Fibroblast of the aortic adventitia (primary cell): ENCODE results near the gene IFNA17. TPM values are rescaled to one million over a fixed set of nuclear protein-coding genes. Genes with fewer than 3 reads are reported as not detected.

Source experiments
- DNase-seq: peaks from one replicate; pipeline ENCODE4 v3.0.0-alpha.2; 2010; ENCODE audit warnings: low read depth
- H3K4me3 ChIP-seq: 2 replicates; pipeline ENCODE4 v1.5.1; 2011; ENCODE audit warnings: low read depth, mild to moderate bottlenecking, control low read depth, low read length, moderate library complexity
- total RNA-seq: library from RNA; depleted of rRNA; stranded (reverse); fragments of >200 nt; gene quantifications from 2 replicates; pipeline ENCODE4 v1.2.3, GENCODE V29; 2012; ENCODE audit warnings: low replicate concordance
- TF ChIP-seq, protein P1 (sequence below): IDR thresholded peaks from 2 replicates; pipeline ENCODE4 v1.5.1; 2011; ENCODE audit warnings: mild to moderate bottlenecking, low read length, control low read depth, inconsistent platforms; ENCODE audit not compliant: insufficient read depth

Gene IFNA17
- not detected in 2 replicates for total RNA-seq

DNA sequence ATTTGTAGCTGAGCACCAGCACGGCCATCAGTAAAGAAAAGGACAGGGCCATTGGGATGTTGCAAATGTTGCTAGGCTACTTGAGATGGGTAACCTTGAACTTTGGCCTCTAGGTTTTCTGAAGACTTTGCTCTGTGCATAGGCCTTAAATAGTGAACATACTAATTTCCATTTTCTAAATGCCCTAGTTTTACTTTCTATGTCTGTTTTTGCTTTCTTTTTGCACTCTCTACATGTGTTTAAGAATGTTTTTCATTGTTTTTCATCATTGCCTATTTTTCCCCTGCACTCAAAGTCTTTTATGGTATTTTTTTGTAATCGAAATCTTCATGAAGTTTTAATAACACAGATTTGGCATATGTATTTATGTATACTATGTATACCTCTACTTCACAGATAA, at the start of gene IFNA17:
Gene IFNA17 (minus strand): TSS at position 101 of the 400 bp plus-strand sequence. CDS start 49 bp downstream, at position 52.
- no peak within 1 kb of the TSS for H3K4me3 ChIP-seq
- TF ChIP-seq, protein P1, sequence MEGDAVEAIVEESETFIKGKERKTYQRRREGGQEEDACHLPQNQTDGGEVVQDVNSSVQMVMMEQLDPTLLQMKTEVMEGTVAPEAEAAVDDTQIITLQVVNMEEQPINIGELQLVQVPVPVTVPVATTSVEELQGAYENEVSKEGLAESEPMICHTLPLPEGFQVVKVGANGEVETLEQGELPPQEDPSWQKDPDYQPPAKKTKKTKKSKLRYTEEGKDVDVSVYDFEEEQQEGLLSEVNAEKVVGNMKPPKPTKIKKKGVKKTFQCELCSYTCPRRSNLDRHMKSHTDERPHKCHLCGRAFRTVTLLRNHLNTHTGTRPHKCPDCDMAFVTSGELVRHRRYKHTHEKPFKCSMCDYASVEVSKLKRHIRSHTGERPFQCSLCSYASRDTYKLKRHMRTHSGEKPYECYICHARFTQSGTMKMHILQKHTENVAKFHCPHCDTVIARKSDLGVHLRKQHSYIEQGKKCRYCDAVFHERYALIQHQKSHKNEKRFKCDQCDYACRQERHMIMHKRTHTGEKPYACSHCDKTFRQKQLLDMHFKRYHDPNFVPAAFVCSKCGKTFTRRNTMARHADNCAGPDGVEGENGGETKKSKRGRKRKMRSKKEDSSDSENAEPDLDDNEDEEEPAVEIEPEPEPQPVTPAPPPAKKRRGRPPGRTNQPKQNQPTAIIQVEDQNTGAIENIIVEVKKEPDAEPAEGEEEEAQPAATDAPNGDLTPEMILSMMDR, result no peak
- DNase-seq, result no peak

DNA sequence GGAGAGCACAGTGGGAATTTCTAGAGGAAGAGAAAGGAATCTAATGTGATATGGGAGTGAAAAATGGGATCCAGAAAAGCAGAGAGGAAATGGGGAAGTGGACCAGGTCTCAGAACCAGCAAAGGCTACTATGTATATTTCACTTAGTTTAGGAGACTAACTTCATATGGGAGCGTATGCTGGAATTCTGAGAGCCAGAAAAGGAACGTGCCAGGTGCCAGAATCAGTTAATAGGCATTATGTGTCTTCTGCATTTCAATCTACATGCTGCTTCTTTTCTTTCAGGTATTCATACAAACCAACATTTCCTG, 40.3 kb upstream of the IFNA17 start:
- TF ChIP-seq, protein P1, result no peak
- DNase-seq, result no peak

GRCh38 chr9:21267485-21268346, 39.7 kb upstream of the IFNA17 start:
- TF ChIP-seq, protein P1, result no peak
- DNase-seq, result no peak
- no peak overlapping the region for H3K4me3 ChIP-seq

More for the DNA sequence above, 40.3 kb upstream of the IFNA17 start:
- H3K4me3 ChIP-seq, result no peak overlapping the region

DNA sequence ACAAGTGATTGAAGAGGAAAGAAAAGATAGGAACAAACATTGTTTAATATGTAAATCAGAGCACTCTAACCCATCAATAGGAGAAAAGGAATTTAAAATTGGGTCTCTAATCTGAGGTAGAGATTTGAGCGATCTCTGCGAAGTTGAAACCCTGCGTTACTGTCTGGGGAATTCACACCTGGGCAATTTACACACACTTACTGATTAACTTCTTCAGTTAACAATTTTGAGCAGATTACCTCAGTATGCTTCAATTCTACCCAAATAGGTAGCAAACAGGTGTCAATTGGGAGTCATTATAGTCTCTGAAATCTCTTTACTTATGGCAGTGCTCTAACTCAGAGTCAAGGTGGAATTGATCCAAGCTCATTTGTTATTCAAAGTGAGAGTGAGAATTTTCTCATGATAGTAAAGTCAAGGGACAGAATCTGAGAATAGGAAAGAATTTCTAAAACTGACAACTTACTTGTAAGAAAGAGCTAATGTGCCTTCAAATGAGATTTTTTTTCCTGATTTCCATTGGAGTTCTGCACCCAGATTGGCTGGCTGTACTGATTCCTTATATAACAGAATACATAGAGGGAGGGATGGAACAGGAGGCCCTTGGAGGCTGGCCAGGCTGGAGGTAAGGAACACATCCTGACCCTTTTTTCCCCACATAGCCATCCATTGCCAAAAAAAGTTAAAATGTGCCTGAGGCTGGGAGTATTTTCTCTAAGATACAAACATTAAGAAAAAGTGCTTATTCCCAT, 38.9 kb upstream of the IFNA17 start:
- H3K4me3 ChIP-seq, result no peak overlapping the region
- TF ChIP-seq, protein P1, result no peak
- DNase-seq, result no peak

GRCh38 chr9:21265421-21266189, 37.6 kb upstream of the IFNA17 start:
- no peak for DNase-seq
- TF ChIP-seq, protein P1, result no peak
- H3K4me3 ChIP-seq, result no peak overlapping the region

DNA sequence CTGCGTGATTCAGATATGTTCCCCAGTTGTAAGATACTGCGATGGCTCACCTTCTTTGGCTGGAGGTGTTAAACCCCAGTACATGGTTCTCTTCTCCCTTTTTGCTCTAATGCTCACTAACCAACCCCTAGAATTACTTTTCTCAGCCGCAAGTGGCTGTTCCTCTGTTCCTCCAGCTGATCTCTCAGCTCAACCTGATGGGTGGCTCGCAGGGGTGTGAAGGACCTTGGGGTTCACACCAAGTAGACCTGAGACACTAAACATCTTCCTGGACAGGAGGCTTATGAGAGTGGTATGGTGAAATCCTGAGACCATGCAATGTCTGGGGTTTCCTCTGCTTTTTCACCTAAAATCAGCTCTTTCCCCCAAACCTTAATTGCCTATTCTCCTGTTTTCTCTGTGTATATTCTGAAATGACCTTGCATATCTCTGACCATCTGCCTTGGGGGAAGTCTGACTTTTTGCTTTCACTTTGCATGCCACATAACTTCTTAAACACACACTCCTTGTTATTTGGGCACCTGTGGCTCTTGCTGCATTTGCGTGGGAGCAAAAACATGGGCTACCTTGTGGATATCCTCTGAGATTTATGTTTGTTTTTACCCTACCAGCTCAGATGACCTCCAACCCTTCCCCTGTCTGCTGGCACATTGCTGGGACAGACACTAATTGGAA, 27.7 kb upstream of the IFNA17 start:
- H3K4me3 ChIP-seq, result no peak overlapping the region
- TF ChIP-seq, protein P1, result no peak
- DNase-seq, result no peak
